Transverse colon (tissue), 4 donors: ENCODE results near the gene ZNF609. TPM values are rescaled to one million over a fixed set of nuclear protein-coding genes. Genes with fewer than 3 reads are reported as not detected.
"Not testable (repeated sequence)": the region's sequence is repeated elsewhere in the genome, so short reads cannot be mapped to it uniquely, and the experiment has no call there.

Experiments
- DNase-seq: peaks from one replicate; pipeline ENCODE4 v3.0.0-alpha.2; 2019
- H3K27ac ChIP-seq, 4 donors: fragments of 200-600 bp; sonication (generic); 2 replicates each; pipeline ENCODE4 v1.5.1; 2016 to 2018; ENCODE audit warnings: inconsistent platforms in 4 of 4
- H3K27me3 ChIP-seq: fragments of 200-600 bp; sonication (generic); 2 replicates; pipeline ENCODE4 v1.5.1; 2017; ENCODE audit warnings: inconsistent platforms
- H3K36me3 ChIP-seq, 4 donors: fragments of 200-600 bp; sonication (generic); 2 replicates each; pipeline ENCODE4 v1.5.1; 2017 to 2019; ENCODE audit warnings: inconsistent platforms in 4 of 4
- H3K4me1 ChIP-seq, 4 donors: fragments of 200-600 bp; sonication (generic); 2 replicates each; pipeline ENCODE4 v1.5.1; 2017 to 2020; ENCODE audit warnings: inconsistent platforms in 4 of 4
- H3K4me3 ChIP-seq, 4 donors: fragments of 200-600 bp; sonication (generic); 1 replicate in 1 of 4; 2 replicates in 3 of 4; pipeline versions ENCODE4 v1.5.1 to v1.6.1; 2017 to 2019; ENCODE audit warnings: inconsistent platforms in 4 of 4
- H3K9me3 ChIP-seq, 2 donors: fragments of 200-600 bp; sonication (generic); 2 replicates each; pipeline ENCODE4 v1.5.1; 2017 to 2019; ENCODE audit warnings: inconsistent platforms in 2 of 2
- EP300 ChIP-seq: sonication (generic); formaldehyde crosslinking; IDR thresholded peaks from one replicate; pipeline ENCODE4 v1.6.1; 2017; ENCODE audit warnings: antibody characterized with exemption, low read depth
- POLR2A ChIP-seq: fragments of 450-650 bp; IDR thresholded peaks from one replicate; pipeline ENCODE4 v1.6.1; 2016; ENCODE audit warnings: antibody characterized with exemption, mild to moderate bottlenecking, moderate library complexity
- POLR2AphosphoS5 ChIP-seq, 3 donors: sonication (generic); formaldehyde crosslinking; IDR thresholded peaks; one replicate each; pipeline ENCODE4 v1.6.1; 2016; ENCODE audit warnings: antibody characterized with exemption in 3 of 3
- WGBS, 2 donors: methylation state at CpG; one replicate each; pipeline ENCODE4 v1.1.5; 2018; ENCODE audit warnings: low coverage in 1 of 2; 5-methylcytosine and 5-hydroxymethylcytosine counted together
- in situ Hi-C, 4 donors: fragments of 200-750 bp; cut with MboI; loops; one replicate each; pipeline versions ENCODE4 v1.15.0 to v1.15.1; 2017; ENCODE audit warnings: low sequenced_read_pairs in 3 of 4, low pct_ligation_motif_present in 1 of 4, low pct_unique_long_range_greater_than_20kb in 1 of 4
- intact Hi-C: fragments of 100-400 bp; cut with DNase I; formaldehyde crosslinking; loops from one replicate; pipeline ENCODE4 v1.15.1; 2023; ENCODE audit warnings: low total_unique reads
- total RNA-seq, 4 donors: library from RNA; depleted of rRNA; stranded (reverse); fragments of >200 nt; gene quantifications; one replicate each; pipeline ENCODE4 v1.1.0, GENCODE V29; 2016
- TF ChIP-seq, protein P1 (sequence below), 5 experiments: fragments of 200-600 bp in 3 of 5; fragments of 450-650 bp in 2 of 5; sonication (generic) in 3 of 5; IDR thresholded peaks; 1 replicate in 2 of 5; 2 replicates in 3 of 5; pipeline ENCODE4 v1.5.1; 2016 to 2017; ENCODE audit warnings: antibody characterized with exemption in 5 of 5, inconsistent platforms in 3 of 5, mild to moderate bottlenecking in 2 of 5, moderate library complexity in 1 of 5

ZNF609 gene
- total RNA-seq, 4 donors from 2014 or later, result 16.1 to 34.8 (median 28.2) TPM

DNA sequence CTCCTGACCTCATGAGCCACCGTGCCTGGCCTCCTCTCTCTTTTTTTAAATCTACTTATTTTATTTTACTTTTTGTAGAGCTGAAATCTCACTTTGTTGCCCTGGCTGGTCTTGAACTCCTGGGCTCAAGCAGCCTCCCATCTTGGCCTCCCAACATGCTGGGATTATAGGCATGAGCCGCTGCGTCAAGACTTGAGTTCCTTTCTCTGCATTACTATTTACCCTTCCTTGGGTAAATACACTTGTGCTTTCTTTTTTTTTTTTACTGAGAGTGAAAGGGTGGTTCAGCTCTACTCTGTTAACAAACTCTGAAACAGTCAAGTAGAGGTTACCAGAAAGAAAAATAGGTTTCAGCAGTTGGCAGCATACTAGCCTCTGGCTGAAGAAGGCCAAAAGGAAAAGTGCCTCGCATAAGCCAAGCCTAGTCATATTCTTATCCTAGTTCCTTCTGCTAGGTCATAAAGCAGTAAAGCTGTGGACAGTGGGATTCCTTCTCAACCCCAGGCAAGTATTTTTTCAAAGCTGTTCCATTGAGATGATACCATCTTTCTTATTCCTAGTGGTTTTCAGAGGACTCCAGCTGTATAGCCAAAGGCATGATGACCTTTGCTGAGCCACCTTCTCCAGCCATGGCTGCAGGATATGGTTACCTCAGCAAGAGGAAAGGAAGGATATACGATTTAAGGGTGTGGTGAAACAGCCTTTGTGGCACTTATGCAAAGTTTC, 179.9 kb downstream of the ZNF609 start:
- Histone ChIP-seq H3K27me3 (no peaks in the 10 kb centered on the region), H3K4me3 (no peak overlapping the region), H3K27ac (peak overlapping the region; percentile 71 to 81 (median 77)), H3K9me3 (no peaks in the 10 kb centered on the region), H3K4me1 (peaks cover 6 to 65% (median 48%) of the 10 kb centered on the region in 4 donors), H3K36me3 (no peaks in the 10 kb centered on the region)
- 37 to 58% methylated on average over 3 to 5 of the region's 5 CpGs for WGBS, 2 donors
- in situ Hi-C loops, result loop anchor here in 1 of 4 donors (25.0 kb wide), 1 partner anchor 203 kb away; no protein-coding TSS in a partner anchor
- intact Hi-C loops, result no loop called here
- peak in 1 of 3 donors; percentile 15 for TF ChIP-seq POLR2AphosphoS5 (IDR thresholded peaks at IDR 0.05)
- TF ChIP-seq POLR2A, result no peak
- TF ChIP-seq, protein P1, sequence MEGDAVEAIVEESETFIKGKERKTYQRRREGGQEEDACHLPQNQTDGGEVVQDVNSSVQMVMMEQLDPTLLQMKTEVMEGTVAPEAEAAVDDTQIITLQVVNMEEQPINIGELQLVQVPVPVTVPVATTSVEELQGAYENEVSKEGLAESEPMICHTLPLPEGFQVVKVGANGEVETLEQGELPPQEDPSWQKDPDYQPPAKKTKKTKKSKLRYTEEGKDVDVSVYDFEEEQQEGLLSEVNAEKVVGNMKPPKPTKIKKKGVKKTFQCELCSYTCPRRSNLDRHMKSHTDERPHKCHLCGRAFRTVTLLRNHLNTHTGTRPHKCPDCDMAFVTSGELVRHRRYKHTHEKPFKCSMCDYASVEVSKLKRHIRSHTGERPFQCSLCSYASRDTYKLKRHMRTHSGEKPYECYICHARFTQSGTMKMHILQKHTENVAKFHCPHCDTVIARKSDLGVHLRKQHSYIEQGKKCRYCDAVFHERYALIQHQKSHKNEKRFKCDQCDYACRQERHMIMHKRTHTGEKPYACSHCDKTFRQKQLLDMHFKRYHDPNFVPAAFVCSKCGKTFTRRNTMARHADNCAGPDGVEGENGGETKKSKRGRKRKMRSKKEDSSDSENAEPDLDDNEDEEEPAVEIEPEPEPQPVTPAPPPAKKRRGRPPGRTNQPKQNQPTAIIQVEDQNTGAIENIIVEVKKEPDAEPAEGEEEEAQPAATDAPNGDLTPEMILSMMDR (IDR thresholded peaks at IDR 0.05), result no peak
- no peak for DNase-seq

DNA sequence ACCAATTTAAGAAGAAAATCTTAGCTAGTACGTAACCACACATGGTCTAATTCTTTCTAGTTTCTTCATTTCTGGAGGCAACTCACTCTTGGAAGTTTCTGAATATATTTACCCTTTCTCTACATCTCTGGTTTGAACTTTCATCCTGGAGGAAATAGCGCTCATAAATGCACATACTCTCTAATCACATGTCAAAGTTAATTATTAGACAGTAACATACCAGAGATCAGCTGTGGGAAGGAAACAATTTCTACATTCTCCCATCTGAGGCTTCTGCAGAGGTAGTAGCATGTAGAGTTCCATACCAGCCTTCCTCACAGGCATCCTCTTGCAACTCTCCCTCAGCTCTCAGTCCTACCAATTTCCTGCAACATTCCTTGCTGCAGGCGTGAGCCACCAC, 182.5 kb downstream of the ZNF609 start:
- DNase-seq, result no peak
- peaks cover 6 to 51% (median 34%) of the 10 kb centered on the region in 4 donors for H3K4me1 ChIP-seq
- H3K4me3 ChIP-seq, result no peak overlapping the region
- TF ChIP-seq, protein P1 (IDR thresholded peaks at IDR 0.05), result no peak
- no peak for TF ChIP-seq EP300
- TF ChIP-seq POLR2AphosphoS5 (IDR thresholded peaks at IDR 0.05), result peak in 1 of 3 donors; percentile 38
- intact Hi-C loops (no loop called here), in situ Hi-C loops (loop anchor here in 1 of 4 donors (25.0 kb wide), 1 partner anchor 206 kb away; no protein-coding TSS in a partner anchor)
- no peaks in the 10 kb centered on the region for H3K27me3 ChIP-seq
- no peaks in the 10 kb centered on the region for H3K36me3 ChIP-seq
- WGBS, 2 donors, result 58 to 64% methylated on average over 3 of the region's 3 CpGs
- H3K27ac ChIP-seq, result peak overlapping the region; percentile 63 to 81 (median 73)
- no peaks in the 10 kb centered on the region for H3K9me3 ChIP-seq

DNA sequence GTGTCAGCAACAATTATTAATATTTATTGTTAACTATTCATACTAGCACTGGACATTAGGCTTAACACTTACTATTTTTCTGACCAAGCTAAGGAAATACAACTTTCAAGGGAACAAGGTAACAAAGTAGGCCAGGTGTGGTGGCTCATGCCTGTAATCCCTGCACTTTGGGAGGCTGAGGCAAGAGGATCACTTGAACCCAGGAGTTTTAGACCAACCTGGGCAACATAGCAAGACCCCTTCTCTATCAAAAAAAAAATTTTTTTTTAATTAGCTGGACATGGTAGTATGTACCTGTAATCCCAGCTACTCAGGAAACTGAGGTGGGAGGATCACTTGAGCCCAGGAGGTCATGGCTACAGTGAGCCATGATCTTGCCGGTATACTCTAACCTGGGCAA, 183.3 kb downstream of the ZNF609 start:
- WGBS, 2 donors, result 100% methylated on average over 1 of the region's 1 CpG
- no peak for TF ChIP-seq EP300
- no peak for TF ChIP-seq POLR2AphosphoS5 (IDR thresholded peaks at IDR 0.05)
- TF ChIP-seq POLR2A, result no peak
- TF ChIP-seq, protein P1 (IDR thresholded peaks at IDR 0.05), result no peak
- in situ Hi-C loops (loop anchor here in 1 of 4 donors (25.0 kb wide), 1 partner anchor 206 kb away; no protein-coding TSS in a partner anchor), intact Hi-C loops (no loop called here)
- Histone ChIP-seq H3K27me3 (no peaks in the 10 kb centered on the region), H3K4me1 (peaks cover 6 to 50% (median 34%) of the 10 kb centered on the region in 4 donors), H3K9me3 (no peaks in the 10 kb centered on the region), H3K4me3 (no peak overlapping the region), H3K27ac (peak overlapping the region; percentile 61 to 79 (median 65)), H3K36me3 (no peaks in the 10 kb centered on the region)
- no peak for DNase-seq

DNA sequence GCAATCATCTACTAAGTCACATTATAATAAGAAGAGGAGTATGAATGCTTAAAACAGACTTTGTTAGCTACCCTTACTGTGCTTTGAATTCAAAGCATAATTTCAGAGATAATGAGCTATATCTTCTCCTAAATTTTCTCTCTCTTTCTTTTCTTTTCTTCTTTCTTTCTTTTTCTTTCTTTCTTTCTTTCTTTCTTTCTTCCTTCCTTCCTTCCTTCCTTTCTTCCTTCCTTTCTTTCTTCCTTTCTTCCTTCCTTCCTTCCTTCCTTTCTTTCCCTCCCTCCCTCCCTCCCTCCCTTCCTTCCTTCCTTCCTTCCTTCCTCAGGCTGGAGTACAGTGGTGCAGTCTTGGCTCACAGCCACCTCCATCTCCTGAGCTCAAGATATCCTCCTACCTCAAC, 184.4 kb downstream of the ZNF609 start:
- DNase-seq, H3K27me3 ChIP-seq, H3K27ac ChIP-seq, H3K9me3 ChIP-seq, intact Hi-C loops, H3K4me3 ChIP-seq, H3K36me3 ChIP-seq: not testable (repeated sequence)
- in situ Hi-C loops, result loop anchor here in 1 of 4 donors (25.0 kb wide), 1 partner anchor 208 kb away; no protein-coding TSS in a partner anchor
- H3K4me1 ChIP-seq, result peaks cover 5 to 38% (median 26%) of the 10 kb centered on the region in 4 donors
